ENCODE results near the gene RAPH1. TPM values are rescaled to one million over a fixed set of nuclear protein-coding genes. Genes with fewer than 3 reads are reported as not detected.
A peak's percentile ranks its signal among the peaks of the same experiment; 100 is the strongest.

Gene RAPH1
- total RNA-seq = 115 TPM

GRCh38 chr2:203535078-203535783 is at the start of gene RAPH1:
Gene RAPH1 (minus strand): TSS chr2:203535301. CDS start chr2:203495353, 39,948 bp downstream.
- intact Hi-C loops (cut with DNase I) = no loop called here
- ATAC-seq = peak; percentile 88
- DNase-seq (ENCODE audit: low spot score) = peak; percentile 90

- intact Hi-C loops (cut with DNase I) = no loop called here
- DNase-seq (ENCODE audit: low spot score) (no peak), ATAC-seq (no peak)
These were observed 49.7 kb upstream of the RAPH1 start for GRCh38 chr2:203584784-203585183.

- intact Hi-C loops (cut with DNase I) = no loop called here
- DNase-seq (ENCODE audit: low spot score) = no peak
- no peak for ATAC-seq
These were observed 48.6 kb upstream of the RAPH1 start for GRCh38 chr2:203583701-203584100.

GRCh38 chr2:203583084-203583695 is 48.1 kb upstream of the RAPH1 start:
- DNase-seq (ENCODE audit: low spot score) (no peak), ATAC-seq (no peak)
- intact Hi-C loops (cut with DNase I) = no loop called here

GRCh38 chr2:203582468-203582867 is 47.4 kb upstream of the RAPH1 start:
- DNase-seq (ENCODE audit: low spot score) (no peak), ATAC-seq (peak; percentile 87)
- intact Hi-C loops (cut with DNase I) = no loop called here

- intact Hi-C loops (cut with DNase I) = no loop called here
- no peak for DNase-seq (ENCODE audit: low spot score)
- ATAC-seq = no peak
These were observed 45.7 kb upstream of the RAPH1 start for GRCh38 chr2:203580844-203581243.

- DNase-seq (ENCODE audit: low spot score) (no peak), ATAC-seq (no peak)
- intact Hi-C loops (cut with DNase I) = no loop called here
These were observed 44.6 kb upstream of the RAPH1 start for GRCh38 chr2:203579730-203580129.

GRCh38 chr2:203578759-203579643 is 43.9 kb upstream of the RAPH1 start:
- DNase-seq (ENCODE audit: low spot score) (no peak), ATAC-seq (no peak)
- intact Hi-C loops (cut with DNase I) = no loop called here

- intact Hi-C loops (cut with DNase I) = no loop called here
- ATAC-seq (no peak), DNase-seq (ENCODE audit: low spot score) (no peak)
These were observed 39.7 kb upstream of the RAPH1 start for GRCh38 chr2:203574824-203575223.

GRCh38 chr2:203572316-203572715 is 37.2 kb upstream of the RAPH1 start:
- no peak for DNase-seq (ENCODE audit: low spot score)
- ATAC-seq = no peak
- intact Hi-C loops (cut with DNase I) = no loop called here

- DNase-seq (ENCODE audit: low spot score) (no peak), ATAC-seq (no peak)
- intact Hi-C loops (cut with DNase I) = no loop called here
These were observed 34.7 kb upstream of the RAPH1 start for GRCh38 chr2:203569677-203570316.

GRCh38 chr2:203567691-203568090 is 32.6 kb upstream of the RAPH1 start:
- no peak for DNase-seq (ENCODE audit: low spot score)
- ATAC-seq = no peak
- intact Hi-C loops (cut with DNase I) = no loop called here

GRCh38 chr2:203566161-203566560 is 31.1 kb upstream of the RAPH1 start:
- DNase-seq (ENCODE audit: low spot score) (no peak), ATAC-seq (no peak)
- intact Hi-C loops (cut with DNase I) = no loop called here

GRCh38 chr2:203565076-203565475 is 30.0 kb upstream of the RAPH1 start:
- ATAC-seq (no peak), DNase-seq (ENCODE audit: low spot score) (no peak)
- intact Hi-C loops (cut with DNase I) = no loop called here

- intact Hi-C loops (cut with DNase I) = no loop called here
- no peak for DNase-seq (ENCODE audit: low spot score)
- no peak for ATAC-seq
These were observed 27.2 kb upstream of the RAPH1 start for GRCh38 chr2:203562268-203562667.

- intact Hi-C loops (cut with DNase I) = no loop called here
- no peak for DNase-seq (ENCODE audit: low spot score)
- no peak for ATAC-seq
These were observed 24.5 kb upstream of the RAPH1 start for GRCh38 chr2:203559641-203560040.

GRCh38 chr2:203553784-203554183 is 18.7 kb upstream of the RAPH1 start:
- intact Hi-C loops (cut with DNase I) = no loop called here
- no peak for ATAC-seq
- DNase-seq (ENCODE audit: low spot score) = no peak

GRCh38 chr2:203551778-203552177 is 16.7 kb upstream of the RAPH1 start:
- ATAC-seq = no peak
- no peak for DNase-seq (ENCODE audit: low spot score)
- intact Hi-C loops (cut with DNase I) = no loop called here

GRCh38 chr2:203550266-203550665 is 15.2 kb upstream of the RAPH1 start:
- intact Hi-C loops (cut with DNase I) = no loop called here
- no peak for ATAC-seq
- DNase-seq (ENCODE audit: low spot score) = no peak

- intact Hi-C loops (cut with DNase I) = no loop called here
- no peak for ATAC-seq
- no peak for DNase-seq (ENCODE audit: low spot score)
These were observed 14.3 kb upstream of the RAPH1 start for GRCh38 chr2:203549406-203549805.

Measured in sciatic nerve (tissue), 2 donors.